Esophagus muscularis mucosa (tissue), 4 donors: ENCODE results near the gene FABP6. TPM values are rescaled to one million over a fixed set of nuclear protein-coding genes. Genes with fewer than 3 reads are reported as not detected.

ENCODE experiments used
- DNase-seq: peaks from one replicate; pipeline ENCODE4 v3.0.0-alpha.2; 2017; ENCODE audit errors: extremely low spot score
- H3K27ac ChIP-seq, 4 donors: fragments of 200-600 bp; sonication (generic); replicated peaks in 1 of 4; 1 replicate in 3 of 4; 2 replicates in 1 of 4; pipeline ENCODE4 v1.5.1; 2016 to 2019; ENCODE audit warnings: mild to moderate bottlenecking in 1 of 4
- H3K27me3 ChIP-seq, 4 donors: fragments of 200-600 bp; sonication (generic); one replicate each; pipeline versions ENCODE4 v1.5.1 to v1.6.0; 2016 to 2019
- H3K36me3 ChIP-seq, 4 donors: fragments of 200-600 bp; sonication (generic); one replicate each; pipeline ENCODE4 v1.5.1; 2016 to 2019
- H3K4me1 ChIP-seq, 4 donors: fragments of 200-600 bp; sonication (generic); one replicate each; pipeline ENCODE4 v1.5.1; 2016 to 2019
- H3K4me3 ChIP-seq, 4 donors: fragments of 200-600 bp; sonication (generic); 1 replicate in 2 of 4; 2 replicates in 2 of 4; pipeline ENCODE4 v1.5.1; 2016 to 2019; ENCODE audit warnings: mild to moderate bottlenecking in 4 of 4, moderate library complexity in 1 of 4
- H3K9me3 ChIP-seq, 4 donors: fragments of 200-600 bp; sonication (generic); 1 replicate in 3 of 4; 2 replicates in 1 of 4; pipeline ENCODE4 v1.5.1; 2016 to 2019
- EP300 ChIP-seq: sonication (generic); formaldehyde crosslinking; IDR thresholded peaks from one replicate; pipeline ENCODE4 v1.6.1; 2017; ENCODE audit warnings: antibody characterized with exemption
- POLR2A ChIP-seq: fragments of 450-650 bp; IDR thresholded peaks from one replicate; pipeline ENCODE4 v1.6.1; 2017; ENCODE audit warnings: antibody characterized with exemption, moderate library complexity, mild to moderate bottlenecking, low read depth
- POLR2AphosphoS5 ChIP-seq, 2 donors: sonication (generic); formaldehyde crosslinking; IDR thresholded peaks; one replicate each; pipeline ENCODE4 v1.6.1; 2017; ENCODE audit warnings: antibody characterized with exemption in 2 of 2
- WGBS: methylation state at CpG from one replicate; pipeline ENCODE4 v1.1.5; 2018; 5-methylcytosine and 5-hydroxymethylcytosine counted together
- intact Hi-C: fragments of 100-400 bp; cut with DNase I; formaldehyde crosslinking; loops from one replicate; pipeline ENCODE4 v1.15.1; 2023
- total RNA-seq, 4 donors: library from RNA; depleted of rRNA; stranded (reverse); fragments of >200 nt; gene quantifications; one replicate each; pipeline versions ENCODE4 v1.1.0 to v1.2.1, GENCODE V29; 2016
- TF ChIP-seq, protein P1 (sequence below), 3 experiments: fragments of 200-600 bp in 2 of 3; fragments of 450-650 bp in 1 of 3; sonication (generic) in 2 of 3; IDR thresholded peaks; one replicate each; pipeline ENCODE4 v1.5.1; 2017 to 2019; ENCODE audit warnings: antibody characterized with exemption in 3 of 3, mild to moderate bottlenecking in 2 of 3, moderate library complexity in 1 of 3

Gene FABP6
- total RNA-seq, 4 donors from 2014 or later = not detected

DNA sequence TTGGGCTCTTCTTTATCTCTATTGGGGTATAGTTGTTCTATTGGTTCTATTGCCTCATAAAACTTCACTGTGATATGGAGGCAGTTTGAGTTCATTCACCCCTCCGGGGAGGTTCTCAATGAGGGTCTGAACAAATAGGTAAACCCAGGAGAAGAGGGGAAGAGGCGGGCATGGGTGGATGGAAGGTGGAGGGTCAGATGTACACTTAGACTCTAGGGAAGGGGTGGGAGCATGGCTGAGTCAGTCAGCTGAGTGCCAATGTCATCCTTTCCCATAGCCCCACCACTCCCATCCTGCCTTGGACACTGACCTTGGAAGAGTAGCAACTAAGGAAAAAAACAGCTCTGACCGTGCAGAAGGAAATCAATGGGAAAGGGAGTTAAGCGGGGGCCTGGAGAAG lies 9.9 kb upstream of the FABP6 start:
- no peaks in the 10 kb centered on the region for H3K9me3 ChIP-seq
- TF ChIP-seq POLR2A (no peak), EP300 (no peak), POLR2AphosphoS5 (IDR thresholded peaks at IDR 0.05) (no peak)
- TF ChIP-seq, protein P1, sequence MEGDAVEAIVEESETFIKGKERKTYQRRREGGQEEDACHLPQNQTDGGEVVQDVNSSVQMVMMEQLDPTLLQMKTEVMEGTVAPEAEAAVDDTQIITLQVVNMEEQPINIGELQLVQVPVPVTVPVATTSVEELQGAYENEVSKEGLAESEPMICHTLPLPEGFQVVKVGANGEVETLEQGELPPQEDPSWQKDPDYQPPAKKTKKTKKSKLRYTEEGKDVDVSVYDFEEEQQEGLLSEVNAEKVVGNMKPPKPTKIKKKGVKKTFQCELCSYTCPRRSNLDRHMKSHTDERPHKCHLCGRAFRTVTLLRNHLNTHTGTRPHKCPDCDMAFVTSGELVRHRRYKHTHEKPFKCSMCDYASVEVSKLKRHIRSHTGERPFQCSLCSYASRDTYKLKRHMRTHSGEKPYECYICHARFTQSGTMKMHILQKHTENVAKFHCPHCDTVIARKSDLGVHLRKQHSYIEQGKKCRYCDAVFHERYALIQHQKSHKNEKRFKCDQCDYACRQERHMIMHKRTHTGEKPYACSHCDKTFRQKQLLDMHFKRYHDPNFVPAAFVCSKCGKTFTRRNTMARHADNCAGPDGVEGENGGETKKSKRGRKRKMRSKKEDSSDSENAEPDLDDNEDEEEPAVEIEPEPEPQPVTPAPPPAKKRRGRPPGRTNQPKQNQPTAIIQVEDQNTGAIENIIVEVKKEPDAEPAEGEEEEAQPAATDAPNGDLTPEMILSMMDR (IDR thresholded peaks at IDR 0.05) = no peak
- intact Hi-C loops = no loop called here
- no peak for DNase-seq
- H3K36me3 ChIP-seq = no peaks in the 10 kb centered on the region
- 74% methylated on average over 4 of the region's 4 CpGs for WGBS
- H3K27me3 ChIP-seq = no peaks in the 10 kb centered on the region
- H3K27ac ChIP-seq = no peak overlapping the region
- H3K4me1 ChIP-seq = no peaks in the 10 kb centered on the region
- no peak overlapping the region for H3K4me3 ChIP-seq

DNA sequence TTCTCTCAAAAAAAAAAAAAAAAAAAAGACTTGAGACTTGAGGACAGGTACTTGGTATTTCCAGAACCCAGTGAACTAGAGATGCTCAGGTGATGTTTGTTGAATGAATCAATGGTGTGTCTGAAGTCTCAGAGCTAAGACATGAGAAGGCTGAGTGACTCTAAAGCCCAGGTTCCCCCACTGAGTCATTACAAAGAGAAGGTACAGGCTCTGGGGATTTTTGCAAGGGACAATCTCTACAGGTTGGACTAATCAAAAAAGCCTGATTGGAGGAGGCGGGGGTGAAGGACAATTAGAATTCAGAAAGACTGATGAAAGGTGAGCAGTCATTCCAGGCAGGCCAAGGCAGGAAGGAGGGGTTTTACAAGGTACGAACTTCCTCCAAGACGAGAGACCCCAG lies 8.2 kb upstream of the FABP6 start:
- TF ChIP-seq POLR2A (no peak), EP300 (no peak), POLR2AphosphoS5 (IDR thresholded peaks at IDR 0.05) (no peak)
- TF ChIP-seq, protein P1 (IDR thresholded peaks at IDR 0.05) = no peak

DNA sequence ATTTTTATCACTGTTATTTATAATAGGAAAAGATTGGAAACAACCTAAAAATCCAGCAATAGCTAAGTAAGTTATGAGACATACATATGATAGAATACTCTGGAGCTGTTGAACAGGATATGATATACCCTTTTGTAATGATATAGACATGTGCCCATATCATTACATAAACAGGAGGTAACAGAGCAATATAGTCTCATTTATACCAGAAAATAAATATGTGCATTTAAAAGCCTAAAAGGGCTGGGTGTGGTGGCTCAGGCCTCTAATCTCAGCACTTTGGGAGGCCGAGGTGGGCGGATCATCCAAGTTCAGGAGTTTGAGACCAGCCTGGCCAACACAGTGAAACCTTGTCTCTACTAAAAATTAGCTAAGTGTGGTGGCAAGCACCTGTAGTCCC lies 2.3 kb upstream of the FABP6 start:
- 86% methylated on average over 2 of the region's 2 CpGs for WGBS
- H3K36me3 ChIP-seq = no peaks in the 10 kb centered on the region
- no peaks in the 10 kb centered on the region for H3K9me3 ChIP-seq
- H3K4me1 ChIP-seq = no peaks in the 10 kb centered on the region
- intact Hi-C loops = no loop called here
- H3K27ac ChIP-seq = no peak overlapping the region
- no peak overlapping the region for H3K4me3 ChIP-seq
- TF ChIP-seq POLR2AphosphoS5 (IDR thresholded peaks at IDR 0.05) = no peak
- TF ChIP-seq EP300 = no peak
- no peak for TF ChIP-seq POLR2A
- TF ChIP-seq, protein P1 (IDR thresholded peaks at IDR 0.05) = no peak
- H3K27me3 ChIP-seq = no peaks in the 10 kb centered on the region
- DNase-seq = no peak

More for the DNA sequence above, 8.2 kb upstream of the FABP6 start:
- no peak overlapping the region for H3K4me3 ChIP-seq
- H3K27me3 ChIP-seq = no peaks in the 10 kb centered on the region
- WGBS = 94% methylated on average over 3 of the region's 3 CpGs
- no peaks in the 10 kb centered on the region for H3K36me3 ChIP-seq
- H3K27ac ChIP-seq = no peak overlapping the region
- H3K4me1 ChIP-seq = no peaks in the 10 kb centered on the region
- no peaks in the 10 kb centered on the region for H3K9me3 ChIP-seq
- intact Hi-C loops = no loop called here
- DNase-seq = no peak

DNA sequence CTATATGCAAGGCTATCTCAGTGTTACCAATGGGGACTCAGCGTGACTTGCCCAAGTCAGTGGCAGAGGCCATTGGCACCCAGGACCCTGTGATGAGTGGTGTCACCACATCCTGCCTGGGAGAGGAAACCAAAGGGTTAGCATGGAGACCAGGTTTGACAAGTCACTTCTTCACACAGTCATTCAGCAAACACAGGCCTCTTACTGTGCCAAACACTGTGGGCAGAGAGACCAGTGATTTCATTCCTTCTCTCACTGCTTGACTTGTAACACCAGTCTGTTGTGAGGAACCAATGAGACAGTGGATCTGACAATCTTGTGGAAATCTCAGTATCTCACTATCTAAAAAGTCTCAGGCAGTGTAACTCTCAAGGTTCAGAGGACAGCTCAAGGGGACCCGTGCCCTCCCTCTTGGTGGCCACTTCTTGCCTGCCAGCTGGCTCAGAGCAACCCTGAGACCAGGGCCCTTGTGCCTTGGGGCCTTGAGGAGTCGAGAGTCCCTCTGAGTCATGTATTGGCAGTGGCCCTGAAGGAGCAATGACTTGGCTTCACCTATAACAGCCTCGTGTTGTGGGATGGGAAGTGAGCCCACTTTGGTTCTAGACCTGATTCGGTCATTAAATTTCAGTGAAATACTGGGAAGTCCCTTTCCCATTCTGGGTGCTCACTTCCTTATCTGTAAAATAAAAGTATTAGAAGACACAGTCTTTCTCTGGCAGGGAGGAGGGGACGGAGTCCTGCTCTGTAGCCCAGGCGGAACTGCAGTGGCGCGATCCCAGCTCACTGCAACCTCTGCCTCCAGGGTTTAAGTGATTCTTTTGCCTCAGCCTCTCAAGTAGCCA lies 1.6 kb downstream of the FABP6 start:
- Histone ChIP-seq H3K27me3 (no peaks in the 10 kb centered on the region), H3K4me3 (no peak overlapping the region), H3K9me3 (no peaks in the 10 kb centered on the region), H3K4me1 (no peaks in the 10 kb centered on the region), H3K36me3 (no peaks in the 10 kb centered on the region), H3K27ac (no peak overlapping the region)
- WGBS = 72% methylated on average over 8 of the region's 9 CpGs
- no peak for TF ChIP-seq EP300
- no peak for TF ChIP-seq POLR2AphosphoS5 (IDR thresholded peaks at IDR 0.05)
- DNase-seq = no peak
- intact Hi-C loops = no loop called here

DNA sequence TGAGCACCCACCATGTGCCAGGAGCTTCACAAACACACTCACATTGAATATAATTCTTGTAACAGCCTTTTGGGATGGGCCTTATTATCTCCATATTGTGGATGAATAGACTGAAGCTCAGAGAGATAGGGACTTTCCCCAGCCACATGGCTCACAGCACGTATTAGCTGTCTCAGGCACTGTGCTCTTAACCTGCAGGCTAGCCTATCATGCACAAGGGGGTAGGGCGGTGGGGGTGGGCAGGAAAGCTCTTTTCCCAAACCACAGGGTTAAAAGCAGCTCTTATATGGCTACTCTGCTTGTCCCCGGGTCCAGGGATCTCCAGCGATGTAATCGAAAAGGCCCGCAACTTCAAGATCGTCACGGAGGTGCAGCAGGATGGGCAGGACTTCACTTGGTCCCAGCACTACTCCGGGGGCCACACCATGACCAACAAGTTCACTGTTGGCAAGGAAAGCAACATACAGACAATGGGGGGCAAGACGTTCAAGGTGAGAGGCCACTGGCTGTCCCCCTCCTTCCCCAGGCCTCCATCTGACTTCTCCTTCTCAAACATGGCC lies 2.6 kb downstream of the FABP6 start:
- Histone ChIP-seq H3K36me3 (no peaks in the 10 kb centered on the region), H3K4me3 (no peak overlapping the region), H3K4me1 (no peaks in the 10 kb centered on the region), H3K27ac (no peak overlapping the region), H3K9me3 (no peaks in the 10 kb centered on the region), H3K27me3 (no peaks in the 10 kb centered on the region)
- 87% methylated on average over 10 of the region's 10 CpGs for WGBS
- intact Hi-C loops = no loop called here
- DNase-seq = no peak
- TF ChIP-seq, protein P1 (IDR thresholded peaks at IDR 0.05) = no peak
- TF ChIP-seq POLR2A = no peak
- TF ChIP-seq POLR2AphosphoS5 (IDR thresholded peaks at IDR 0.05) = no peak
- TF ChIP-seq EP300 = no peak
